MM.1S (cell line): Measurements from ENCODE around the gene ATMIN.

Experiments
- EZH2 ChIP-seq: fragments of 300-600 bp; sonication (generic); optimal IDR thresholded peaks from 2 replicates; pipeline ENCODE3; 2017; ENCODE audit warnings: low read depth, mild to moderate bottlenecking, antibody characterized with exemption, low read length, mixed read lengths
- TF ChIP-seq, protein P1 (sequence below): fragments of 300-600 bp; sonication (generic); IDR thresholded peaks from 2 replicates; pipeline ENCODE4 v1.5.1; 2016; ENCODE audit warnings: antibody characterized with exemption, low read length, mixed read lengths

DNA sequence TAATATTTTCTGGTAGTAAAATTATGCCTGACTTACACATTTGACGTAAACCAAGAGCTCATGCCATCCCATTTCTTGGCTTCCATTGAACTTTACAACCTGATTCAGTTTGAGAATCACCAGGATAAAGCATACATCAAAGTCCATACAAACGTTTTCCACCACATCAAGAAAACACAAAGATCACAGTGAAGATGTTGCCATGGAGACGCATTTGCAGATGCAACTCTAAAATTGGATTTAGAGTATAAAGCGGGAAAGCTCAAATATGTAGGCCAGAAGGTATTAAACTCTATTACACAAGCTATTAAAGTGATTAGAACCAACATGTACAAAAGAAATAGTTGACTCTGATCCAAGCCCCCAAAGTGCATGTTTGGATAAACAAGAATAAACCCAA, 31.0 kb downstream of the ATMIN start:
- TF ChIP-seq, protein P1, sequence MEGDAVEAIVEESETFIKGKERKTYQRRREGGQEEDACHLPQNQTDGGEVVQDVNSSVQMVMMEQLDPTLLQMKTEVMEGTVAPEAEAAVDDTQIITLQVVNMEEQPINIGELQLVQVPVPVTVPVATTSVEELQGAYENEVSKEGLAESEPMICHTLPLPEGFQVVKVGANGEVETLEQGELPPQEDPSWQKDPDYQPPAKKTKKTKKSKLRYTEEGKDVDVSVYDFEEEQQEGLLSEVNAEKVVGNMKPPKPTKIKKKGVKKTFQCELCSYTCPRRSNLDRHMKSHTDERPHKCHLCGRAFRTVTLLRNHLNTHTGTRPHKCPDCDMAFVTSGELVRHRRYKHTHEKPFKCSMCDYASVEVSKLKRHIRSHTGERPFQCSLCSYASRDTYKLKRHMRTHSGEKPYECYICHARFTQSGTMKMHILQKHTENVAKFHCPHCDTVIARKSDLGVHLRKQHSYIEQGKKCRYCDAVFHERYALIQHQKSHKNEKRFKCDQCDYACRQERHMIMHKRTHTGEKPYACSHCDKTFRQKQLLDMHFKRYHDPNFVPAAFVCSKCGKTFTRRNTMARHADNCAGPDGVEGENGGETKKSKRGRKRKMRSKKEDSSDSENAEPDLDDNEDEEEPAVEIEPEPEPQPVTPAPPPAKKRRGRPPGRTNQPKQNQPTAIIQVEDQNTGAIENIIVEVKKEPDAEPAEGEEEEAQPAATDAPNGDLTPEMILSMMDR: no peak
- no peak for TF ChIP-seq EZH2
